ENCODE measurements around the gene CDC26. TPM values are rescaled to one million over a fixed set of nuclear protein-coding genes. Genes with fewer than 3 reads are reported as not detected.

Gene CDC26
- total and polyA plus RNA-seq, 4 donors: 19.0 to 41.8 (median 23.8) TPM

GRCh38 chr9:113228130-113228665 lies 47.2 kb downstream of the CDC26 start:
- ATAC-seq (ENCODE audit: insufficient read depth, low FRiP score): no peak
- WGBS, 2 donors: 65 to 72% methylated on average over 3 of the region's 3 CpGs
- Histone ChIP-seq H3K4me3 (no peak overlapping the region), H3K9me3 (ENCODE audit: control insufficient read depth in 4 of 4, insufficient read depth in 3 of 4, low read length in 3 of 4) (no peaks in the 10 kb centered on the region), H3K36me3 (ENCODE audit: control insufficient read depth in 4 of 4, insufficient read depth in 4 of 4, low read length in 4 of 4) (peaks cover 0 to 4% (median under 1%) of the 10 kb centered on the region in 4 donors), H3K27ac (ENCODE audit: low read depth in 1 of 2, low read length in 1 of 2) (no peak overlapping the region), H3K9ac (ENCODE audit: insufficient read depth in 1 of 2, low read length in 2 of 2) (no peak overlapping the region), H3K4me1 (ENCODE audit: control insufficient read depth in 5 of 5, insufficient read depth in 5 of 5, low read length in 5 of 5) (peaks cover 0 to 12% (median 3%) of the 10 kb centered on the region in 5 donors), H3K27me3 (ENCODE audit: control insufficient read depth in 3 of 3, insufficient read depth in 3 of 3, low read length in 2 of 3) (no peaks in the 10 kb centered on the region)
- TF ChIP-seq CTCF (IDR thresholded peaks at IDR 0.05; ENCODE audit: control extremely low read depth, extremely low read depth): no peak
- no peak for DNase-seq

- Histone ChIP-seq H3K9me3 (ENCODE audit: control insufficient read depth in 4 of 4, insufficient read depth in 3 of 4, low read length in 3 of 4) (no peaks in the 10 kb centered on the region), H3K4me3 (no peak overlapping the region), H3K9ac (ENCODE audit: insufficient read depth in 1 of 2, low read length in 2 of 2) (no peak overlapping the region), H3K4me1 (ENCODE audit: control insufficient read depth in 5 of 5, insufficient read depth in 5 of 5, low read length in 5 of 5) (peaks cover 0 to 11% (median 8%) of the 10 kb centered on the region in 5 donors), H3K36me3 (ENCODE audit: control insufficient read depth in 4 of 4, insufficient read depth in 4 of 4, low read length in 4 of 4) (peaks cover 0 to 4% (median under 1%) of the 10 kb centered on the region in 4 donors), H3K27ac (ENCODE audit: low read depth in 1 of 2, low read length in 1 of 2) (no peak overlapping the region), H3K27me3 (ENCODE audit: control insufficient read depth in 3 of 3, insufficient read depth in 3 of 3, low read length in 2 of 3) (no peaks in the 10 kb centered on the region)
- no peak for DNase-seq
- no peak for TF ChIP-seq CTCF (IDR thresholded peaks at IDR 0.05; ENCODE audit: control extremely low read depth, extremely low read depth)
- 0 to 58% methylated on average over 1 of the region's 1 CpG for WGBS, 2 donors
- no peak for ATAC-seq (ENCODE audit: insufficient read depth, low FRiP score)
These were observed 47.9 kb downstream of the CDC26 start for GRCh38 chr9:113227436-113227835.

GRCh38 chr9:113223963-113224362 lies 51.4 kb downstream of the CDC26 start:
- H3K9me3 ChIP-seq (ENCODE audit: control insufficient read depth in 4 of 4, insufficient read depth in 3 of 4, low read length in 3 of 4): no peaks in the 10 kb centered on the region
- DNase-seq (no peak), ATAC-seq (ENCODE audit: insufficient read depth, low FRiP score) (no peak)
- 80 to 81% methylated on average over 2 of the region's 2 CpGs for WGBS, 2 donors
- H3K4me1 ChIP-seq (ENCODE audit: control insufficient read depth in 5 of 5, insufficient read depth in 5 of 5, low read length in 5 of 5): peaks cover 0 to 28% (median 16%) of the 10 kb centered on the region in 5 donors
- H3K36me3 ChIP-seq (ENCODE audit: control insufficient read depth in 4 of 4, insufficient read depth in 4 of 4, low read length in 4 of 4): peaks cover 0 to 4% (median under 1%) of the 10 kb centered on the region in 4 donors
- TF ChIP-seq CTCF (IDR thresholded peaks at IDR 0.05; ENCODE audit: control extremely low read depth, extremely low read depth): no peak
- no peaks in the 10 kb centered on the region for H3K27me3 ChIP-seq (ENCODE audit: control insufficient read depth in 3 of 3, insufficient read depth in 3 of 3, low read length in 2 of 3)
- H3K9ac ChIP-seq (ENCODE audit: insufficient read depth in 1 of 2, low read length in 2 of 2): no peak overlapping the region
- H3K4me3 ChIP-seq: no peak overlapping the region
- no peak overlapping the region for H3K27ac ChIP-seq (ENCODE audit: low read depth in 1 of 2, low read length in 1 of 2)

- Histone ChIP-seq H3K27ac (ENCODE audit: low read depth in 1 of 2, low read length in 1 of 2) (peak overlapping the region in 1 of 2 donors; percentile 96), H3K9me3 (ENCODE audit: control insufficient read depth in 4 of 4, insufficient read depth in 3 of 4, low read length in 3 of 4) (no peaks in the 10 kb centered on the region), H3K4me3 (no peak overlapping the region), H3K36me3 (ENCODE audit: control insufficient read depth in 4 of 4, insufficient read depth in 4 of 4, low read length in 4 of 4) (peaks cover 0 to 4% (median under 1%) of the 10 kb centered on the region in 4 donors), H3K9ac (ENCODE audit: insufficient read depth in 1 of 2, low read length in 2 of 2) (peak overlapping the region in 1 of 2 donors; percentile 47), H3K27me3 (ENCODE audit: control insufficient read depth in 3 of 3, insufficient read depth in 3 of 3, low read length in 2 of 3) (no peaks in the 10 kb centered on the region), H3K4me1 (ENCODE audit: control insufficient read depth in 5 of 5, insufficient read depth in 5 of 5, low read length in 5 of 5) (peaks cover 0 to 28% (median 16%) of the 10 kb centered on the region in 5 donors)
- DNase-seq (peak in 2 of 3 donors; percentile 14 to 18), ATAC-seq (ENCODE audit: insufficient read depth, low FRiP score) (no peak)
- no peak for TF ChIP-seq CTCF (IDR thresholded peaks at IDR 0.05; ENCODE audit: control extremely low read depth, extremely low read depth)
- 46 to 66% methylated on average over 5 of the region's 5 CpGs for WGBS, 2 donors
These were observed 52.9 kb downstream of the CDC26 start for GRCh38 chr9:113222482-113222841.

All from lung (tissue), 12 donors.